HUES48 (cell line): ENCODE measurements around the gene FUOM.
"Not testable (repeated sequence)": the region's sequence is repeated elsewhere in the genome, so short reads cannot be mapped to it uniquely, and the experiment has no call there.

Experiments
- H3K27ac ChIP-seq: one replicate; pipeline ENCODE4 v1.7.0; 2013; ENCODE audit warnings: low read depth, low read length, inconsistent platforms
- H3K27me3 ChIP-seq: 2 replicates; pipeline ENCODE4 v1.6.1; 2013; ENCODE audit warnings: mild to moderate bottlenecking, low read length; ENCODE audit not compliant: control insufficient read depth, insufficient read depth
- H3K36me3 ChIP-seq: 2 replicates; pipeline ENCODE4 v1.6.1; 2013; ENCODE audit warnings: low read length; ENCODE audit not compliant: control insufficient read depth, insufficient read depth
- H3K4me1 ChIP-seq: 2 replicates; pipeline ENCODE4 v1.6.1; 2013; ENCODE audit warnings: mild to moderate bottlenecking, low read length; ENCODE audit not compliant: control insufficient read depth, insufficient read depth
- H3K4me3 ChIP-seq: 2 replicates; pipeline ENCODE4 v1.5.1; 2013; ENCODE audit warnings: mild to moderate bottlenecking, low read depth, low read length
- H3K9ac ChIP-seq: 2 replicates; pipeline ENCODE4 v1.6.1; 2013; ENCODE audit warnings: mild to moderate bottlenecking, low read depth, low read length, moderate library complexity
- H3K9me3 ChIP-seq: 2 replicates; pipeline ENCODE4 v1.6.1; 2013; ENCODE audit warnings: low read length; ENCODE audit not compliant: control insufficient read depth, insufficient read depth

FUOM gene

GRCh38 chr10:133386951-133387350 is 29.1 kb upstream of the FUOM start:
- H3K4me1 ChIP-seq, H3K27me3 ChIP-seq, H3K27ac ChIP-seq, H3K9me3 ChIP-seq, H3K9ac ChIP-seq, H3K4me3 ChIP-seq, H3K36me3 ChIP-seq: not testable (repeated sequence)

GRCh38 chr10:133385214-133385613 is 27.4 kb upstream of the FUOM start:
- Histone ChIP-seq H3K4me1 (no peaks in the 10 kb centered on the region), H3K4me3 (no peak overlapping the region), H3K27ac (no peak overlapping the region), H3K36me3 (no peaks in the 10 kb centered on the region; the same call in 1 of the 2 replicates), H3K9ac (no peak overlapping the region), H3K9me3 (no peaks in the 10 kb centered on the region), H3K27me3 (peaks cover 3% of the 10 kb centered on the region)

GRCh38 chr10:133384071-133384470 is 26.3 kb upstream of the FUOM start:
- Histone ChIP-seq H3K36me3 (no peaks in the 10 kb centered on the region; the same call in 1 of the 2 replicates), H3K9me3 (no peaks in the 10 kb centered on the region), H3K27me3 (peaks cover 9% of the 10 kb centered on the region), H3K4me1 (no peaks in the 10 kb centered on the region), H3K27ac (no peak overlapping the region), H3K4me3 (no peak overlapping the region), H3K9ac (no peak overlapping the region)

GRCh38 chr10:133383551-133383950 is 25.7 kb upstream of the FUOM start:
- no peaks in the 10 kb centered on the region; the same call in 1 of the 2 replicates for H3K36me3 ChIP-seq
- H3K4me3 ChIP-seq = no peak overlapping the region
- no peaks in the 10 kb centered on the region for H3K4me1 ChIP-seq
- peaks cover 11% of the 10 kb centered on the region for H3K27me3 ChIP-seq
- no peak overlapping the region for H3K27ac ChIP-seq
- H3K9me3 ChIP-seq = no peaks in the 10 kb centered on the region
- H3K9ac ChIP-seq = no peak overlapping the region

GRCh38 chr10:133381036-133381435 is 23.2 kb upstream of the FUOM start:
- Histone ChIP-seq H3K27me3 (peaks cover 35% of the 10 kb centered on the region), H3K9ac (no peak overlapping the region), H3K9me3 (no peaks in the 10 kb centered on the region), H3K36me3 (no peaks in the 10 kb centered on the region; the same call in 1 of the 2 replicates), H3K4me3 (no peak overlapping the region), H3K27ac (no peak overlapping the region), H3K4me1 (no peaks in the 10 kb centered on the region)

GRCh38 chr10:133379801-133380666 is 22.2 kb upstream of the FUOM start:
- no peaks in the 10 kb centered on the region for H3K9me3 ChIP-seq
- H3K9ac ChIP-seq = no peak overlapping the region
- no peaks in the 10 kb centered on the region for H3K4me1 ChIP-seq
- no peak overlapping the region for H3K27ac ChIP-seq
- no peaks in the 10 kb centered on the region; the same call in 1 of the 2 replicates for H3K36me3 ChIP-seq
- peak overlapping the region; percentile 61 for H3K4me3 ChIP-seq
- peaks cover 45% of the 10 kb centered on the region for H3K27me3 ChIP-seq

GRCh38 chr10:133379152-133379800 is 21.5 kb upstream of the FUOM start, which contains the start of gene PAOX:
Gene PAOX (plus strand): TSS chr10:133379262. CDS start chr10:133379317, 55 bp downstream.
- no peak within 1 kb of the TSS for H3K27ac ChIP-seq
- H3K27me3 ChIP-seq = peaks cover 52% of the 10 kb centered on the region
- H3K9ac ChIP-seq = no peak within 1 kb of the TSS
- peak within 1 kb of the TSS; percentile 84 for H3K4me3 ChIP-seq
- no peaks in the 10 kb centered on the region for H3K4me1 ChIP-seq
- H3K36me3 ChIP-seq = no peaks in the 10 kb centered on the region
- H3K9me3 ChIP-seq = no peaks in the 10 kb centered on the region

GRCh38 chr10:133378251-133379096 is 20.7 kb upstream of the FUOM start:
- no peaks in the 10 kb centered on the region for H3K4me1 ChIP-seq
- peak overlapping the region; percentile 84 for H3K4me3 ChIP-seq
- peaks cover 54% of the 10 kb centered on the region for H3K27me3 ChIP-seq
- H3K9me3 ChIP-seq = no peaks in the 10 kb centered on the region
- H3K36me3 ChIP-seq = no peaks in the 10 kb centered on the region
- H3K9ac ChIP-seq = no peak overlapping the region
- no peak overlapping the region for H3K27ac ChIP-seq

GRCh38 chr10:133377818-133378250 is 20.0 kb upstream of the FUOM start:
- no peaks in the 10 kb centered on the region for H3K4me1 ChIP-seq
- H3K36me3 ChIP-seq = no peaks in the 10 kb centered on the region
- H3K27ac ChIP-seq = no peak overlapping the region
- H3K27me3 ChIP-seq = peaks cover 54% of the 10 kb centered on the region
- no peak overlapping the region for H3K9ac ChIP-seq
- peak overlapping the region; percentile 84 for H3K4me3 ChIP-seq
- H3K9me3 ChIP-seq = no peaks in the 10 kb centered on the region

- Histone ChIP-seq H3K27ac (no peak overlapping the region), H3K27me3 (peaks cover 54% of the 10 kb centered on the region), H3K4me3 (no peak overlapping the region), H3K9me3 (no peaks in the 10 kb centered on the region), H3K4me1 (no peaks in the 10 kb centered on the region), H3K9ac (no peak overlapping the region), H3K36me3 (no peaks in the 10 kb centered on the region)
Observed at GRCh38 chr10:133377025-133377817, 19.4 kb upstream of the FUOM start.
